8988T (cell line): ENCODE measurements around the gene PLIN5.

ENCODE experiments used
- DNase-seq: peaks from one replicate; pipeline ENCODE4 v3.0.0; 2011

PLIN5 gene

GRCh38 chr19:4521170-4521887 lies 13.7 kb downstream of the PLIN5 start:
- no peak for DNase-seq

GRCh38 chr19:4519521-4520277 lies 15.3 kb downstream of the PLIN5 start:
- DNase-seq = no peak

- DNase-seq = no peak
Observed at GRCh38 chr19:4519172-4519496, 15.9 kb downstream of the PLIN5 start.

- DNase-seq = no peak
Observed at GRCh38 chr19:4518345-4519171, 16.5 kb downstream of the PLIN5 start, which contains the start of gene PLIN4. Gene PLIN4 (minus strand): TSS chr19:4518486. CDS start chr19:4518272, 214 bp downstream.

- DNase-seq = no peak
Observed at GRCh38 chr19:4517451-4518057, 17.5 kb downstream of the PLIN5 start.

- no peak for DNase-seq
Observed at GRCh38 chr19:4516939-4517300, 18.1 kb downstream of the PLIN5 start.

- no peak for DNase-seq
Observed at GRCh38 chr19:4516199-4516938, 18.7 kb downstream of the PLIN5 start.

- DNase-seq = no peak
Observed at GRCh38 chr19:4515732-4516131, 19.3 kb downstream of the PLIN5 start.

GRCh38 chr19:4513248-4513647 lies 21.8 kb downstream of the PLIN5 start:
- DNase-seq = no peak

GRCh38 chr19:4512070-4512469 lies 23.0 kb downstream of the PLIN5 start:
- DNase-seq = no peak

- no peak for DNase-seq
Observed at GRCh38 chr19:4511300-4512054, 23.5 kb downstream of the PLIN5 start.

- no peak for DNase-seq
Observed at GRCh38 chr19:4510435-4511255, 24.4 kb downstream of the PLIN5 start.

GRCh38 chr19:4508698-4509097 lies 26.3 kb downstream of the PLIN5 start:
- no peak for DNase-seq

- DNase-seq = no peak
Observed at GRCh38 chr19:4507804-4508203, 27.2 kb downstream of the PLIN5 start.

GRCh38 chr19:4507150-4507452 lies 27.9 kb downstream of the PLIN5 start:
- no peak for DNase-seq

- DNase-seq = no peak
Observed at GRCh38 chr19:4506449-4507149, 28.4 kb downstream of the PLIN5 start.

GRCh38 chr19:4505570-4506448 lies 29.2 kb downstream of the PLIN5 start:
- no peak for DNase-seq

- no peak for DNase-seq
Observed at GRCh38 chr19:4504891-4505569, 30.0 kb downstream of the PLIN5 start.

GRCh38 chr19:4504297-4504701 lies 30.7 kb downstream of the PLIN5 start:
- DNase-seq = no peak
